NCI-H1694 treated with DMSO at 0.1 percent for 48 hours (cell line): Measurements from ENCODE around the gene MKI67.
"Not testable (repeated sequence)": the region's sequence is repeated elsewhere in the genome, so short reads cannot be mapped to it uniquely, and the experiment has no call there.

Experiments used
- DNase-seq: peaks from one replicate; lab custom pipeline; 2025; lab: John Stamatoyannopoulos, UW

Gene MKI67

DNA sequence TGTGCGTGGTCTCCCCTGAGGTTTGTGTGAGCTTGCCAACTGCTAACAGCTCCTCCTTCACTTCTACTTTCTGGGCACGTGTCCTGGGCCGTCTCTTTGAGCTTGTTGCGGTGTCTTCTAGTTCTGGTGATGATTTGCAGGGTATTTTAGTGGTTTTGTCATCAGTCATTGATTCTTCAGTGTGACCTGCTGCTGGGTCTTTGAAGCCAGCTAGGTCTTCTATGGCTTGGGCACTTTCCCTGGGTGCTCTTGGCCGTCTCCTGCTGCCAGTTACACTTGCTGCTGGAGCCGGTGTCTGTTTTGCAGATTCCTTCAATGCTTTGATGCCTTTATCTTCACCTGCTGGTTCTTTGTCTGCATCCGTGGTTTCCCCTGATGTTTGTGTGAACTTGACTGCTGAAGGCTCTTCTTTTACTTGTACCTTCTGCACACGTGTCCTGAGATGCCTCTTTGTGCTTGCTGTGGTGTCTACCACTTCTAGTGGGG, 23.0 kb downstream of the MKI67 start:
- DNase-seq = no peak

DNA sequence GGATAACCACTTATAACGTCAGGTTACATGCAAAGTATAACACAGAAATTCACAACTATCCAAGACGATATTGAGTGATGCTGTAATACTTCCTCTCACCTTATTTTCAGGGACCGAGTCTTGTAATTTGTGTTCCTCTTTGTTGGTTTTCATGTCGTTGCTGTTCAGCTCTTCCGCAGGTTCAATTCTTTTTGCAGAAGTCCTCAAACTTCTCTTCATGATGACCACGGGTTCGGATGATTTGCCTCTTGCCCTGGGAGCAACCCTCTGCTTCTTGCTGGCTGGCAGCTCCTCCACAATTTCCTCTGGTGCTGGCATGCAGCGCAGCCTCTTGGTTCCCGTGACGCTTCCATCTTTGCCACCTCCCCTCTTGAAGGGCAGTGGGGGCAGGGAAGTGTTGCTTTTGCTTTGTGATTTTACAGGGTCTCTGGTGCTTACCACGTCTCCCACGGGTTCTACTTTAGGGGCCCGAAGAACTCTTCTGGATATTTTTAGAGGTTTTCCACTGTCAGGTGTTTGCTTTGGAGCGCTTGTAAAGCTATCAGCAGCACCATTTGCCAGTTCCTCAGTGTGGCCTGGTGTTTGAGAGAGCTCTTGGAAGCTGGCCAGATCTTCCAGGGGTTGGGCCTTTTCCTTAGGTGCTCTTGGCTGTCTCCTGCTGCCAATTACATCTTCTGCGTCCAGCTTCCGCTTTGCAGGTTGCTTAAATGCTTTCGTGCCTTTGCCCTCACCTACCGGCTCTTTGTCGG, 23.6 kb downstream of the MKI67 start:
- DNase-seq = no peak

DNA sequence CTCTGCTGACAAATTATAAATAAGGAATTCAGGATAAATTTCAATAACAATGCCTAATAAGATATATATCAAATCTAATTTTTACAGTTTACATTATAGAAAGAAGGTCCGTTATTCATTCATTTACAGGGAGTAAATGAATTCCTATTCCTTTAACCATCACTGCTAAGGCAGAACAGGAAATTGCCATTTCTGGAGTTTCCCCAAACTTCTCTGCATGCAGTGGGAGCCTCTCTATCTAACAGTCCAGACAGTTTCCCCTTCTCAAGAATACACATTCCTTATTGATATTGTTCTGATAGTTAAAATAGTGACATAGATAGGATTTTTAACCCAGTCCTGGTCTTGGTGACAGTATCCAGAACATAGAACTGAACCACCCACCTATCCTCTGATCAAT, 24.3 kb downstream of the MKI67 start:
- DNase-seq = no peak

DNA sequence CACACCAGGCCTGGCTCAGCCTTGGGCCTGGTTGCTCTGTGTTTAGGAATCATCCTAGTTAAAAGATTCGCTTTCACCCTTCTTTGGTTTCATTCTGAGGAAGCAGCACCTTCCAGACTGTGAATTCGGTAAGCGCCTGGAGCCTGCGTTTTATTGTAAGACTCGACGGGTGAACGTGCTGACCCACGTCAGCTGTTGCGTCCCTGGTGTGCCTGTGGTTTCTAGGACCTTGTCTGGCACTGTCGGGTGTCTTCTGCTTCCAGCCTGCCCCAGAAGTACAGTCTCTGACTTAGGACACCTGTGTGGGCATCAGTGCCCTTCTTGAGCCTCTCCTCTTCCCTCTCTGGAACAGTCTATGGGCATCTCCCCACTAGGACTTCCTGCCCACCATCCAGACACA, 26.3 kb downstream of the MKI67 start:
- no peak for DNase-seq

DNA sequence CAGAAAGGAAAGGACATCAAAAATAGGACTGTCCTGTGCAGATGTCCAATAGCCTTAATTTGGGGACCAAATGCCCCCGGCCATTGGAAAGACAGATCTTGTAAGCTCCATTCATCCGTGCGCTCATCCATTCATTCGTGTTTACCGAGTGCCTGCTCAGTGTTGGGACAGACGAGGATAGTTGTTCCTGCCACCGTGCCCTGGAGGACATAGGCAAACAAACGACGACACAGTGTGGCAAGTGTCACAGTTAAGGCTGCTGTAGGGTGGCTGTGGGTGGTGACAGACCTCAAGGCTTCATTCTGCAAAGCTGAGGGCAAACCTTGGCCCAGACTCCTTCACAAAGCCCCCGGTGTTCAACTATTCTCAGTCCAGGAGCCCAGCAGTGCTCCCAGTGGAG, 27.6 kb downstream of the MKI67 start:
- DNase-seq = no peak

DNA sequence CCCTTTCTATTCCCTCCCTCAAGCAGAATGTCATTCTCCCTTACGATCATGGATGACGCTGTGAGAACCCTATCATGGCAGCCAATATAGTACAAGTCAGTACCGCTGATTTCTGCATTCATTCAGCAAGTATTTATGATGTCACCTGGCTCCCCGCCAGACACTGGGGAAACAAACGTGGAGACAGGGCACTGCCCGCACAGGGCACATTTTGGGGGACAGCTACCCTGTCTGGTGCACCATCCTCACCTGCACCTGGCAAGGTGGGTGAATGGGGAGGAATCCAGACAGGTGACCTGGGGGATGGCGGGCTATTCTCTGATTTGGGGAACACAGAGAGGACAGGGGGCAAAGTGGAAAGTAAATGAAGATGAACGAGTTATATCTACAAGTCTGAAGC, 28.4 kb downstream of the MKI67 start:
- DNase-seq = no peak

DNA sequence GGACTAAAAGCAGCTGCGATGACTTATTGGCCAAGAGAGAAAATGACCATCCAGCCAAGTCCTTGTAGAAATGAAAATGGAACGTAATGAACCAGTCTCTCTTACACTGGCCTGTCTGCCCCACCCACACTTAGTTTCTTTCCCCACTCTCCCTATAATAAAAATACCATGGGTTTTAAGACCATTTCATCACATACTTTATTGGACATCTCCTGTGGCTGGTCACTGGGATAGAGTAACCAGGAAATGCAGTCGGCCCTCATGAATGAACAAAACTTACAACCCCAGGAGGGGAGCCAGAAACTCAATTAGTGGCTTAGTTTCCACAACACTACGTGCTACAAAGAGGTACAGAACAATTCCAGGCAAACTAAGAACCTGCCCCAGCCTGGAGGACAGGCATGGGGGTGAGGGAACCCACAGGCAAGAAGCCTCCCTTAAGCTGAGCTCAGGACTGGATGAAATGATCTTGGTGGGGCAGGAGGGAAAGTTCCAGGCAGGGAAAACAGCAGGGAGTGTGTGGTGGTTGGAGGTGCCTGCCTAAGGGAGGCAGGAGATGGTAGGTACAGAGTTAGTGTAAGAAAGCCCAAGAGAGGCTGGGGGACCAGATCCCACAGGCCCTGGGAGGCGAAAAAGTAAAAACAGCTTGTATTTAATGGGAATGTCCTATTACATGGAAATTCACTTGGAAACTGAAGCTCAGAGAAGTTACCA, 29.6 kb downstream of the MKI67 start:
- DNase-seq = no peak

DNA sequence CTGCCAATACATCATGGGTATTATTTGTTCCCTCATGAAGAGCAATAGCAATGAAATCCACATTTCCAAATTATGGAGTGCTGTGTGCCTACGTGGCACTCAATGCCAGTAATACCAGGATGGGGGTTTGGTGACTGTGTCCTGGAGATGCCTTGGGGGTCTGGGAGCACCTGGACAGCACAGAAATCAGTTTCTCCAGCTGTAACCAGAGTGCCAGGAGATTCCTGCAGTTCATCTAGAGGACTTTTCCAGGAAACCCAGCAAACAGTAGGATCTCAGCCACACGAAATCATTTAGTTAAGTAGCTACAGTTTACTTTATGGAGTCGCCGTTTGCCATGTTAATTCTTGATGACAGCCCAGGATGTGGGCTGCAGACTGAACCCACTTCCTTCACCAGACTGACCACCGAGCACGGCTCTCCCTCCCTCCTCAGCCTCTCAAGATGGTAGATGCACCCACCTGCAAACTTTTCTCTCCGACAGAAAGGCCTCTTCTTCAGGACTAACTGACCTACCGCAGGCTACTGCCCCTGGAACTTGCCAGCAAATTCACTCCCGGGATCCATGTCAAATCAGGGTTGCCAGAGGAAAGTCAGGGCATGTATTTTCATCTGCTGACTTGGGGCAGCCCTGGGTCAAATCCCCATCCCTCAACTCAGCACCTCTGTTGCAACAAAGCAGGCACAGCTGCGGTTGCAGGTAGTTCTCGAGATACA, 30.3 kb downstream of the MKI67 start:
- no peak for DNase-seq

DNA sequence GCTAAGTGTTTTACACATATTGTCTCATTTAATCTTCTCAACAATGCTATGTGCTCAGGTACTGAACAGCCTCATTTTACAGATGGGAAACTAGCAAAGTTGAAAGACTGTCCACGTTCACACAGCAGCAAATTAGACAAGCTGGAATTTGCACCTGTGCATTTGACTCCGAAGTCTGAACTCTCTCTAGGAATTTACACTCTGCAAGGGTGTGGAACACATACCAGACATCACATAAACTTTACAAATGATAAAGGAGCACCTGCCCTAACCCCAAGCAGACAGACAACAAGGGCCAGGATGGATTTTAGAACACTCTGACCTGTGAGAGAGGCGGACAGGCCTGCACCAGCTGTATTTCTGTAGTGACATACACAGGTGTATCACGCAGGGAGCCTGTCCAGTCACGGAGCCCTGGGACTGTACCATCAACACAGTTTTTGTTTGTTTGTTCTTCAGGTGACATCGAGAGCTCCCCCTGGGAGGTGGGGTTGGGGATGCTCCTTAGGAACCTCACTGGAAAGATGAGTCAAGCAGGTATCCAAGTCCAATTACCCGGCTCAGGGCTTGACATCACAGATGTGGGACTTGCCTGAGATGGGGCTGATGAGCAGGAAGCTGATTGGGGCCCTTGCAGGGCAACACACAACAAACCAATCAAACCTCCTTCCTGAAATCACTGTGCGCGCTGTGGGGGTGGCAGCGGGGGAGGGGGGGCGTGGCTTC, 31.0 kb downstream of the MKI67 start:
- DNase-seq = no peak

DNA sequence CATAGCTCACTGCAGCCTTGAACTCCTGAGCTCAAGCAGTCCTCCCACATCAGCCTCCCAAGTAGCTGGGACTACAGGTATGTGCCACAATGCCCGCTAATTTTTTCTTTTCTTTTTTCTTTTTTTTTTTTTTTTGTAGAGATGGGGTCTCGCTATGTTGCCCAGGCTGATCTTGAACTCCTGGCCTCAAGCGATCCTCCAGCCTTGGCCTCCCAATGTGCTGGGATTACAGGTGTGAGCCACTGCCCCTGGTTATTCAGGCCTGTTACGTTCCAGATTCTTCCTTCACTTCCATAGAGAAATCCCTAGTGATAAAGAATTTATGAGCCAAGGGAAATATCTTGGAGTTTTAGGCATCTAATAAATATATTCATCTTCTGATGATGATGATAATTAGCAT, 31.6 kb downstream of the MKI67 start:
- not testable (repeated sequence) for DNase-seq

DNA sequence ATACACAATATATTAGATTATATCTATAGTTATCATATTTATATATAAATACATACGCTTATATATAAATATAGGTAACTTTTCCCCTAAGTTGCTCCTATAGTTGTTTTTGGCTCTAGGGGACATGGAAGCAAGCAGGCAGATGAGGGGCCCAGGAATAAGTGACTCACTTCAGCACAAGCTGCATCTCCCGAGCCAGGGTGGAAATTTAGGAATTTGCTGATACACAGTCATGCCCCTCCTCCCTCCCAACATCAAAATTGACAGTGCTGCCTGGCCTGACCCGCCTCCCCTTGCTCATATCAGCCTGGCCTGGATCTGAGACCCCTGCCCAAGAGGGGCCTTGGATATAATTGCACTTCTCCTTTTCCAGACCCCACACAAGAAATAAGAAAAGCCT, 33.8 kb downstream of the MKI67 start:
- DNase-seq = no peak

DNA sequence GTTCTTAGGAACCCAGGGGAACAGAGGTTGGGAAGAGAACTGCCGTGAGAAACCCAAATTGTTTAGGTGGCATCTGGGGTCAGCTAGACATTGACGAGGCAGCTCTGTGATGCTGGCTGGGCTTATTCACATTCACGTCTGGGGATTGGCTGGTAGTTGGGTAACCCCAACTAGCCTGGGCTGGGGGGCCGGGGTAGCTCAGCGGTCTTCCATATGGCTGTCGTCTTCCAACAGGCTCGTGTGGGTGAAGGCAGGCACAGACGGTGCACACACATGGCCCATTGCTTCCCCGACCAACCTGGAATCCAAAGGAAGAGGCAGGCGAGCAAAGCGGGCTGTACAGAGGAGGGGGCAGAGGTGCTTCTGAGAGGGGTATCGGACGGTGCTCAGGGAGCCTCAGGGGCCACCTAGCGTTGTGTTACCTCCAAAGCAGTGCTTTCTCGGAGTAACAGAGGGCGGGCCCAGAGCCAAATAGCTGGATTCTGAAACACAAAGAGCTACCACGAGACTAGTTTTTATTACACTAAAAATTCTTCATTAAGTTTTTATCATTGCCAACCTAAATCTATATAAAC, 34.5 kb downstream of the MKI67 start:
- no peak for DNase-seq

DNA sequence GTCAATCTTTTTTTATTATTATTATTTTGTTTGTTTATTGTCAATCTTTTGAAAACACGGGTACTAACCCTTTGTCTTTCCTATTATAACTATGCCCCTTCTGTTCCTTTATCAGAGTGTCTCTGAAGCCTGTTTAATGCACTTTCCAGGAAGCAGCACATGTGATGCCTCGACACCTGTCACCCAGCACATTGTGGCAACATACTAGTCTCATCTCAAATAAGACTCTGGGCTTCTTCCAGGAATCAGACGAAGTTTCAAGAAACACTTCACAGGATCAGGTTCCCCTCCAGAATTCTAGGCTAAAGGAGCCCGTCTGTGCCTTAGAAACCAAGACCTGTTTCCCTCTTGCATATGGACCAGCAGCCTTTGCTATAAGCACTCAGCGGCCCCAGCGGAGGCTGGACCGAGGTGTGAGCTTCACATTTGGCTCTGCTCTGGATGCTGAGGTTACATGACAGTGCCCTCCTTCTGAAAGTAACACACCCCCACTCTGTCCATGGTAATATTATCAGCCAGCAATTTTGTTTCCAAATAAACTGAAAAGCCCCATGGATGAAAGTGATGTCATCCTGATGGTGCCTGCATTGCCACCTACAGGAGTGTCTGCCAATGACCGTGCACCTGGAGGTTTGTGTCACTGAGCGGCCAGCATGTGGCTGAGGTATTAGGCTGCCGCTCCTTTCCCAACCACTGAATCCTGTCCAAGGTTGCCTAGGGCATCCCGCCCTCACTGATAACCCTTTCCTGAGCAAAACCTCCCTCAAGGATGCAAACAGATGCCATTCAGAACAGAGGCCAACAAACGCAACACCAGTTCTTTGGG, 38.1 kb downstream of the MKI67 start:
- DNase-seq = no peak

DNA sequence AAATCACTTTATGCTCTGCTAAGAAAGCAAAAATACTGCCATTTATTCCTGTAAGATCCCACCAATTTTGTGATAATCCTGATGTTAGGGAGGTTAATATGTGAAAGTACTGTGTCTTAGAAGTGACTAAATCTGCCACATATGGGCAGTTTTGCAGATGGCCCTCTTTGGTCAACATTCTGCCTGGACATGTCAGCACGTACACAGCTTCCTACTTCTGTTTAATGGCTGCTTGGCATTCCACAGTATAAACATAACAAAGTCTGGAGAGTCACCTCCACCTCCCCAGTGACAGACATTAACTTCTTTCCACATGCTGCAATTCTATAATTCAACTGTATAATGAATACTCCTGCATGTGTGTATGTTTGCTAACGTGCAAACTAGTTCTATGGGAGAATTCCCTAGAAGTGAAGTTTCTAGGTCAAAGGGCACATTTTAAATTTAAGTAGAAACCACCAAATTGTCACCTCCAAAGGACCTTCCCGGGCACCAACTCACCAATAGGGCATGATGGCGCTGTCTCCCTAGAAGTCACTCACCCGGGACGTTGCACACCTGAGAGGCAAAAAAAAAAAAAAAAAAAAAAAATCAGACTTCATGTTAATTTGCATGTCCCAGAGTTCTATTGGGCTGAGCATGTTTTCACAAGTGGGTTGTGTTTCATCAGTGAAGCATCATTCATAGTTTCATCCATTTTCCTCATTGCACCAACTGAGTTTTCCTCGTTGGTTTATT, 38.9 kb downstream of the MKI67 start:
- DNase-seq = no peak

DNA sequence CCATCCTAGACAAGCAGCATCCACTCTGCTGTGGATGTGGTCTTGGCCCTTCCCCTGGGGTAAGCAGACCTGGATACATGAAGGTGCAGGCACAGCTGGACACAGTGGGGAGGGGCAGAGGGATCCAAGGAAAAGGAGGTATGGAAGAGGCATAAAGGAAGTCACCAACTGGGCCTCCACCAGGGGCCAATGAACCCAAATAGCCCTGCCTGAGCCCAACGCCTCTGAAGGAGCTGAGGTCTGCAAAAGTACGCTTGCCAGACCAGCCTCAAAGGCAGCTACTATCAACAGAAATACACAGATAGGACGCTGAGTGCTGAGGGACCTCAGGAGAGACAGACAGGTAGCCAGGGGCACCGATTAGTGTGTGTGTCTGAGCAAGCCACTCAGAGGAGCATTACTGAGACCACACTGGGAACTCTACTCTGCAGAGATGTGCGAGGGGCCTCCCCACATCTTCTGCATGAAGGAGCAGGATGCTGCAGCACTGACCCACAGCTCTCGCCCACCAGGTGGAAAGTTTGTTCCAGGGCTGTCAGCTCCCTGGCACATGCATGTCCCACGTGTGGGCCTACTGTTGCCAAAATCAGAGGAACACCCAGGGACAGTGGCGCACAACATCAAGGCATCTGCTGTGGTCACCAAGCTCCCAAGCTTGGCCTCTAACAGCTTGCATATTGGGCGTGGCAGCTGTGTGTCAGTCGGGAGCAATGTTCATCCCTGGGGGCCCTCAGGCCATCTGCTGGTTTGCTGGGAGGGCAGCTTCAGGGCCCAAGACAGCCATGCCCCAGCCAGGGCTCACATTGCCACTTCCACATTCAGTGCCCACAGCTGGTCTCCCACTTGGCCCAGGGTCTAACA, 40.0 kb downstream of the MKI67 start:
- no peak for DNase-seq

DNA sequence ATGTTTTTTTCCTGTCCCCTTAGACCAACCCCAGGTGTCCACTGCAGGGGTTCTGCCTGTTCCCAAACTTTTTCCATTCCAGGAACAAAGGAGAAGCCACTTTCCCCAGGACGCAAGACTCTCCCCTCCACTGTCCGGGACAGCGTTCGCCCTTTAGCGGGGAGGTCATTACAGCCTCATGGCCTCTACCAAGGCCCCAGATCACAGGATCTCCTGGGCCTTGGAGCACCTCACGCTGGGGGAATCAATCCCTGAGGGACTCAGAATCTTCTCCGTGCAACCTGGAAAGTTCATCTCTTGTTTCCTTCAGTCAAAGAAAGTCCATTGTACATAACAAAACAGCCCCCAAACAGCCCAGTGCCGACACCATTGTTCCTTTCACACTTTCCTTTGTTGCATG, 41.2 kb downstream of the MKI67 start:
- DNase-seq = no peak

DNA sequence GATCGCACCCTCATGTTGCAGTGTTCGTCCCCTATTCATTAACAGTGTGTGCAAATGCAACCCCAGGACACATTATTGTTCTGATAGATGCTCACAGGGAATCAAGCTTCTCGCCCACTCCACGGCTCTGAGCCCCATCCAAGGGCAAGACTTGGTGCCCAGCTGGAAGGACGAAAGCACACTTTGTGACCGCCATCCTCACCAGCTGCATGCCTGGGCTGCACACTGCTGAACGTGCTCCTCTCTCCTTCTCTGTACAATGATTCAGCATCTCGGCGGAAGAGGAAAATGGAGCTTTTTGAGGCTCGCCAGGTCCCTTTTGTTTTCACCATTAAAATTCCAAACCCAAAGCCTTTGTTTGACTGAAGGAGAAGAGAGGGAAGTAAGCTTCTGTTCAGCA, 41.9 kb downstream of the MKI67 start:
- DNase-seq = no peak

DNA sequence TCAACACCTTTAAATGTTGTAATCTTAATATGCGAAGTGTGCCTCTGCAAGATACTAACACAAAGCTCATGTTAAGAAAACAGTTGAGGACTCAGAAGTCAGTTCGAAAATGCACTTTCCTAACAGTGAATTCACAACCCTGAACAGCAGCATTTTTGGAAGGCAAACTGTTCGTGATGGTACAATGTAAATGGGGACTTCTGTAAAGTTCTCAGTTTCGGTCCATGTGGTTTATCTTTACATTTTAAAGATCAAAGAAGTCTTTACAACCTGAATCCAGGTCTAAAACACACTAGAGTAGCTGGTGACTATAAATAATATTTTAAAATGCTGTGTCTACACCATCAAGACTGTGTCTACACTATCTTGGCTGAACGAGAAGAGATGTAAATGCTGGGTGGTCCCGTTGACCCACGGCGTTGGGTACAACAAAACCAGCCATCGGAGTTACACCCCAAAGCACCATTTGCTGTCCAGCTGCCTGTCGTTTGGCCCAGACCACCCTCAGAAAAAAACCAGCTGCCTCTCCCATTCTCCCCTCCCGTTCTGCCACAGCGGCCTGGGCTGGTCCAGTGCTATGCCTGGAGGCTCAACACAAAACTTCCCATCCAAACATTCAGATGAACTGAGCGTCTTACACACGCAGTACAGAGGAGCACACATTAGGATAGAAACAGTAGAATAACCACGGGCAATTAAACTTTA, 42.9 kb downstream of the MKI67 start:
- DNase-seq = no peak

DNA sequence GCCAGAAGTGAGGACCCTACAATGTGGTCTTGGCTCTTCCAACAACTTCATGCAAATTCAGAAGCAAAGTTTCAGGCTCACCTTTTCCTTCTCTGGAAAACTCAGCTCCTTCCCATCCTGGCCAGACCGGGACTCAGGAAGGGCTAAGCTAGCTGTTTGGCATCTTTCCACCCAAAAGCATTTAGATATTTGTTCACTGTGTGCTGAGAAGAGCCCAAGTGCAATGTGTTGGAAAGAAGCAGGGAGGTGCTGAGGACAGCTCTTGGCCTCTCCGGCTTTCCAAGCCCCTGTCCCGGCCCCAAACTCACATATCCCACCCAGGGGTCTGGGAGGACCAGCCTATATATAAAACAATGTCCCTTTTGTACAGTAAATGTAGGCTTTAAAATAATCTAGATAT, 44.5 kb downstream of the MKI67 start:
- no peak for DNase-seq
